Ramos (cell line): ENCODE data around the gene PRKN.
"Not testable (repeated sequence)": the region's sequence is repeated elsewhere in the genome, so short reads cannot be mapped to it uniquely, and the experiment has no call there.

Experiments
- in situ Hi-C: fragments of 300-500 bp; cut with MboI; formaldehyde crosslinking; loops from one replicate; pipeline ENCODE4 v1.14.3; 2022; ENCODE audit warnings: low sequenced_read_pairs; ENCODE audit not compliant: unreplicated experiment

Gene PRKN

DNA sequence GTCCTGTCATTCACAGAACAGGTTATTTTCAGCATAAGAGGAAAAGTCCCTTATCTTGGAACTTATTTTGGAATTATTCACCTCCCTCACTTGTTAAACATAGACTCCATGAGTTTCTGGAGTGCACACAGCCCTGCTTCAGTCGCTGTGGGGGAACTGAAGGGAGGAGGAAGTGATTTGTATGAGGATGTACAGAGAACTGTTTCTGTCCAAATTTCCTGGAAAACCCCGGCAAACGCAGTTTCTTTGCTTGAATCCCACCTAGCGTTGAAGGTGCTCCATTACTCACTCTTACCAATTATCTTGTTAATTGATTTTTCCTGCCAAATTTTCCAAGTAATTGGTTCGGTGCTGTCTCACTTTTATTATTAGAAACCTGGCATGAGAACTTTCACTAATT lies 1375.7 kb downstream of the PRKN start:
- in situ Hi-C loops = loop anchor here (25.0 kb wide), 1 partner anchor 840 kb away; no protein-coding TSS in a partner anchor

GRCh38 chr6:161349886-161350285 lies 1377.7 kb downstream of the PRKN start:
- in situ Hi-C loops = loop anchor here (25.0 kb wide), 1 partner anchor 838 kb away; no protein-coding TSS in a partner anchor

DNA sequence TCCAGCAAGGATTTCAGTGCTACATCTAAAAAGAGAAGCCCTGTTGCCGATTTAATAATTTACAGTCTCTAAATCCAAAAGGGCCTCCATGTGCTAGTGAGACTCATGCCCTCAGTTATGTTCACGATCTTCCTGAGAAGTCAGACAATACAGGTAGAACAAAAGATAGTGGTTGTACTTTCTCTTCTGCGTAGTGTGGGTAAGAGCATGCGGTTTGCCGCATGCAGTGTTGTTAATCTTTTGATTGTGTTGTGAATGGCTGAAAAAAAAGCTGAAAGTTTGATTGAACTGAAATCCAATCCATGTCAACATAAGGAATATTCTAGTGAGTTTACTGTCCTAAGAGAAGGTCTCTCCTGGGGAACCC lies 1379.0 kb downstream of the PRKN start:
- in situ Hi-C loops = no loop called here

DNA sequence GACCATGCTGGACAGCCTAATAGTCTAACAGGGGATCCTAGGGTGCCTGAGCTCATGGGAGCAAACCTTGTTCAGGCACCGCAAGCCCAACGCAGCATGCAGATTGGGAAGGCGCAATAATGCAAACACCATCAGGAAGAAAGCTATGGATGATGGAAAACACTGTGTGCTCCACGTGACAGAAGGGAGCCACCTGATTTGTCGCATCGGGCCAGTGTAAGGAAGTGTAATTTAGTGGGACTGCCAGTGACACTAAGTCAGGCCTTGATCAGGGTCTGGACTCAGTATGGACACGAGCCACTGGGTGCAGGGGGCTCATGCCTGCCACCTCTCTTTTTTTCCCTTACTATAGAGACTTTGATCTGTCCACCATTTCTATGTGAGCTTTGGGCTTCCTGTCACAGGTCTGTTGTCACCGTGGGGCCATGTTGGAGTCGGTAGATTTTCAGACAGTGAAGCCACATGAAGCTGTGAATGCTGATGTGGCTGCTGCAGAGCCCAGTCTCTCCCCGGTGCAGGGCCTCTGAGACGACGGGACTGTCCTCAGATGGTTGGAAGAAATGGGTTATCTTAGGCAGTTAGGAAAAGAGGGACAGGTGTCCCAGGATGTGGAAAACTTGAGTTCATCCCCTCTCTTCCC lies 1379.5 kb downstream of the PRKN start:
- in situ Hi-C loops = no loop called here

- in situ Hi-C loops = no loop called here
These were observed 1380.4 kb downstream of the PRKN start for GRCh38 chr6:161347125-161347524.

- in situ Hi-C loops = no loop called here
These were observed 1380.8 kb downstream of the PRKN start for GRCh38 chr6:161346717-161347116.

DNA sequence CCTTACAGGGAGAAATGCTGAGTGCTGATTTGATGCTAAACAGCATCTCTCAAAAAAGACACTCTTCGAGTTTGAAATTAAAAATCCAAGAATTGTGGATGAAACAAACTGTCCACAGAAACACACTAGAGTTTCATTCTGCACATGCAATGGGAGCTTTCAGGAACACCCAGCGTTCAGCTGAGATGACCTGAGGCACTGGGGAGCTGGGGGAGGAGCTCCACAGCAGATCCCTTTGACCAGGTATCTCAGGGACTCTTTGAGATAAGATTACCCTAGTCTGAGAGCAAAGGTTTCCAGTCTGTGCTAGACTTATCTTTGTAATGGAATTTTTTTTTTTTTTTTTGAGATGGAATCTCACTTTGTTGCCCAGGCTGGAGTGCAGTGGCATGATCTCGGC lies 1382.9 kb downstream of the PRKN start:
- in situ Hi-C loops = no loop called here

GRCh38 chr6:161342039-161342438 lies 1385.5 kb downstream of the PRKN start:
- in situ Hi-C loops = no loop called here

- in situ Hi-C loops = no loop called here
These were observed 1385.9 kb downstream of the PRKN start for GRCh38 chr6:161341638-161342037.

GRCh38 chr6:161338015-161338414 lies 1389.6 kb downstream of the PRKN start:
- in situ Hi-C loops = no loop called here

GRCh38 chr6:161336479-161336878 lies 1391.1 kb downstream of the PRKN start:
- in situ Hi-C loops = no loop called here

- in situ Hi-C loops = no loop called here
These were observed 1394.2 kb downstream of the PRKN start for GRCh38 chr6:161333410-161333809.

GRCh38 chr6:161331402-161332081 lies 1396.0 kb downstream of the PRKN start:
- in situ Hi-C loops = not testable (repeated sequence)

DNA sequence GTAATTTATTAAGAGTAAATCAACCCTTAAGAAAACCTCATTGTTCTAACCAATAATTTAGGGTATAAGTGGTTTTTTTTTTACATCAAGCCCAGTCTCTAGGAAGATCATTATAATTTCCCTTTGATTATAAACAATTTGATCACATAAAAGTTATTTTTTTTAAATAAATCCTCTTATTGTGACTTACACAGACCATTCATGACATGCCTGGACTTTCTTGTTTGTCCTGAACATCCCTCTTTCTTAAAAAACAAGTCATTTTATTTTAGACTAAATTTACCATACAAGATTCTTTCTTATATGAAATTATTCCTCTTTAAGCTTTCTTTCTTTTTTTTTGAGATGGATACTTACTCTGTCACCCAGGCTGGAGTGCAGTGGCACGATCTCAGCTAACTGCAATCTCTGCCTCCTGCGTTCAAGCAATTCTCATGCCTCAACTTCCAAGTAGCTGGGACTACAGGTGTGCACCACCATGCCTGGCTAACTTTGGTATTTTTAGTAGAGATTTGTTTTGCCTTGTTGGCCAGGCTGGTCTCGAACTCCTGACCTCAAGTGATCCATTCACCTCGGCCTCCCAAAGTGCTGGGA lies 1400.1 kb downstream of the PRKN start:
- in situ Hi-C loops = no loop called here

DNA sequence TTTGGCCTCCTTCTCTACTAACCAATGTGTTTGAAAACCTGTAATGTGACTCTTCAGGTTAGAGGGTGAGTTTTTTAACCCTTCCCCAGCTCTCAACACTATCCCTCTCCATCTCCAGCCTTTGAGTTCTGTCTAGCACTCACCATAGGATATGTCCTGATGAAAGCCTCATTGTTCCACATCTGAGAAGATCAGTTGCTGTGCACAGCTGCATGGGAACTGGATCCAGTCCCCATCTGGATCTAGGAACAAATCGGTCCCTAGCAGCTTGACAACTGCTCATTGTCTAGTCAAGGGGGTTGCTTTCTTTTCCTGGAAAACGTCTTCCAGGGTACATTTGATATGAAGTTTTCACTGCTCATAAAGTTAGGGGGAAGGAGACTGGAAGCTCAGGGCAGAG lies 1408.3 kb downstream of the PRKN start:
- in situ Hi-C loops = no loop called here

DNA sequence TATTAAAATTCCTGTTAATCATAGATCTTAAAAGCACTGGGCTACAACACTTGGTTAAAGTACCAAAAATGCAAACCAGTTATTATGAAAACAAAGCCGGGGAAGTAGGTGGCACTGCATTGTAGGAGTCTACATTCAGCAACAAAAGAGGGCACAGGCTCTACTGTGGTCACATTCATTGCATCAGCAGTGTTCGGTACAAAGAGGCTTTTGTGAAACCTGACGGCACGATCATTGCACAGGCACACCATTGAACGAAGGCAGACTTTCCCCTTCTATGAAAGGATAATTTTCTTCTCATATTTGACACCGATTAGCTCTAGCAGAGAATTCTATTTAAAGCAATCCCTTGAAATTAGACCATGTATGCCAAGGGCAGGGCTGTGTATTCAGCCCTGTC lies 1409.1 kb downstream of the PRKN start:
- in situ Hi-C loops = no loop called here

DNA sequence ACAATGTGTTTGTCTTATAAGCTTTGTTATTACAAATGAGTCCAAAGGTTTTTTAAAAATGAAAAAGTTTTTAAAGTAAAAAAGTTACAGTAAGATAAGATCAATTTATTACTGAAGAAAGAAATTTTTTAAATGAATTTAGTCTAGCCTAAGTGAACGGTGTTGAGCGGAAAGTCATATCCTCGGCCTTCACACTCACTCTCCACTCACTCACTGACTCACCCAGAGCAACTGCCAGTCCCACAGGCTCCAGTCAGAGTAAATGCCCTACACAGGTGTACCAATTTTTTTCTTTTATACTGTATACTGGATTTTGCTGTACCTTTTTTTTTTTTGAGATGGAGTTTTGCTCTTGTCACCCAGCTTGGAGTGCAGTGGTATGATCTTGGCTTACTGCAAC lies 1411.0 kb downstream of the PRKN start:
- in situ Hi-C loops = no loop called here

DNA sequence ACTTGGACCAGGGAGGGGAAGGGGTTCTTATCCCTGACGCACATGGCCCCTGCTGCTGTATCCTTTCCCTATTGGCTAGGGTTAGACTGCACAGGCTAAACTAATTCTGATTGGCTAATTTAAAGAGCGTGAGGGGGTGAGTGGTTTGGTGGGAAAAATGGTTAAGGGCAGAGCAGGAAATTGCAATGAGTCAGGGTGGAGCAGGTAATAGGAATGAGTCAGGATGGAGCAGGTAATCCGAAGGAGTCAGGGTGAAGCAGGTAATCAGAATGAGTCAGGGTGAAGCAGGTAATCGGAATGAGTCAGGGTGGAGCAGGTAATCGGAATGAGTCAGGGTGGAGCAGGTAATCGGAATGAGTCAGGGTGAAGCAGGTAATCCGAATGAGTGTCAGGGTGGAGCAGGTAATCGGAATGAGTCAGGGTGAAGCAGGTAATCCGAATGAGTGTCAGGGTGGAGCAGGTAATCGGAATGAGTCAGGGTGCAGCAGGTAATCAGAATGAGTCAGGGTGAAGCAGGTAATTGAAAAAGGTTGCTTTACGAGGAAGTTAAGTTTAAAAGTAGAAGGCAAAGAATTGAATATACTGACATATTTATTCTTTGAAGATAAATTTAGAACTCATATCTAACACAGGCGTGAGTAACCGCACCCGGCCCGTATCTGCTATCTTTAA lies 1412.2 kb downstream of the PRKN start:
- in situ Hi-C loops = not testable (repeated sequence)

GRCh38 chr6:161314541-161315245 lies 1412.9 kb downstream of the PRKN start:
- in situ Hi-C loops = not testable (repeated sequence)

DNA sequence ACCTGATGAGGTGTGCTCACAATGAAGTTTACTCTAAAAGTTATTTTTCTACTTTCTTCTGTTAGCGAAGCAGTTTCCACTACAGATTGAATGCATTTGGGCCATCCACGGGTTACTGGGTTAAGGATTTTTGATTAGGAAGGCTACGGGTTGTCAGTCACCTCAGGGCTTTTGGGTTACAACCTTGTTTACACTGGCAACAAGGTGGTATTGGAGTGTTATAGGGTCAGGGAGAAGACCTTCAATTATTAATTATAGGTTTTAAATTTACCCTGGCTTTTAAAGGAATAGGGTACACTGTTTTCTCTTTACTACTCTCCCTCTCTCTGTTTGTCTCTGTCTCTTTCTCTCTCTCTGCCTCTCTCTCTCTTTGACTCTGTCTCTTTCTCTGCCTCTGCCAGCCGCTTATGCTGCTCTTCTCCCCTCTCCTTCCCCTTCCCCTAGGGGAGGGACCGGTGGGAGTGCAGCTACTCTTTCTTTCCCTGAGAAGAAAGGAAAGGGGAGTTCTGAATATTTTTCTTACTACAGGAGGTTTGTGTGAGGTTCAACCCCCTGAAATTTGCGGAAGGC lies 1413.5 kb downstream of the PRKN start:
- in situ Hi-C loops = no loop called here
